ENCODE data around the gene LHPP.
"Not testable (repeated sequence)": the region's sequence is repeated elsewhere in the genome, so short reads cannot be mapped to it uniquely, and the experiment has no call there.

Gene LHPP

GRCh38 chr10:124461642-124462347, at the start of gene LHPP:
TSS of gene LHPP (plus strand) at chr10:124461823. CDS start at chr10:124461863, 40 bp downstream.
- H3K4me3 ChIP-seq: peak within 1 kb of the TSS; percentile 60 to 88 (median 70)
- peak within 1 kb of the TSS; percentile 36 to 94 (median 82) for H3K27ac ChIP-seq

DNA sequence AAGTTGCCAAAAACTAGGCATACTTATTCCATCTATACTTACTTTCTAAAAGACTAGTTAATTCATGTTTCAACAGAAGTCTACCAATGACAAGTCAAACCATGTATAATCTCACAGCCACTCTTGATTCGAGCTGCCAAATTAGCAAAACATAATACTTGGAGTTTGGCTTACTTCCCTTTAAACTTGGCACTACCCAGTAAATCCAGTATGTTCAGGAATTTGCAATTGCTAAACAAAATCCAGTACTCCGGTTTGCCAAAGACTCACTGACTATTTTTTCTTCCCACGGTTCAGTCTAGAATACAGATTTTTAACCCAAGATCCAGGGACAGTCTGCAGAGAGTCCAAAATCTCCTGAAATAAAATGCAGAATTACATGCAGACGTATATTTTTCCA, 47.5 kb upstream of the LHPP start:
- Histone ChIP-seq H3K27ac (no peak overlapping the region), H3K4me3 (no peak overlapping the region)

GRCh38 chr10:124415210-124415609, 46.4 kb upstream of the LHPP start:
- Histone ChIP-seq H3K4me3 (no peak overlapping the region), H3K27ac (peak overlapping the region in 1 of 21 experiments; percentile 20)

DNA sequence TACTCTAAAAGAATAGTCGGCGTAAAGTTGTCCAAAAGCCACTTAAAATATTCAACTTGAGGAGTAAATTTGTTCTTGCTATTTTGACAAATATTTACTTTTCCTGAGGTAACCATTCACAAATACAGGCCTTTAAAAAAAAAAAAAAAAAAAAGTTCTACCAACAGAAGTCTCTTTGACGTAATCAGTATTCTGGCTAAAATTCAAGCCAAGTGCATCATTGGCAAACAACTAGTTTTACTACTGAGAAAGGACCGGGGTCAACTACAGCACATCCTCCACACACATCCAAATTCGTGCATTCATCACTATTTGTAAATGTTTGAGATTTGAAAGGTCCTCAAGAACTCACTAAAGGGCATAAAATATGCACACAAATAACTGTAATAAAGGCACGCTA, 44.9 kb upstream of the LHPP start:
- Histone ChIP-seq H3K27ac (no peak overlapping the region), H3K4me3 (no peak overlapping the region)

- peak overlapping the region; percentile 67 to 99 (median 96) for H3K4me3 ChIP-seq
- peak overlapping the region; percentile 40 to 97 (median 88) for H3K27ac ChIP-seq
These were observed 43.5 kb upstream of the LHPP start for GRCh38 chr10:124417895-124418725.

DNA sequence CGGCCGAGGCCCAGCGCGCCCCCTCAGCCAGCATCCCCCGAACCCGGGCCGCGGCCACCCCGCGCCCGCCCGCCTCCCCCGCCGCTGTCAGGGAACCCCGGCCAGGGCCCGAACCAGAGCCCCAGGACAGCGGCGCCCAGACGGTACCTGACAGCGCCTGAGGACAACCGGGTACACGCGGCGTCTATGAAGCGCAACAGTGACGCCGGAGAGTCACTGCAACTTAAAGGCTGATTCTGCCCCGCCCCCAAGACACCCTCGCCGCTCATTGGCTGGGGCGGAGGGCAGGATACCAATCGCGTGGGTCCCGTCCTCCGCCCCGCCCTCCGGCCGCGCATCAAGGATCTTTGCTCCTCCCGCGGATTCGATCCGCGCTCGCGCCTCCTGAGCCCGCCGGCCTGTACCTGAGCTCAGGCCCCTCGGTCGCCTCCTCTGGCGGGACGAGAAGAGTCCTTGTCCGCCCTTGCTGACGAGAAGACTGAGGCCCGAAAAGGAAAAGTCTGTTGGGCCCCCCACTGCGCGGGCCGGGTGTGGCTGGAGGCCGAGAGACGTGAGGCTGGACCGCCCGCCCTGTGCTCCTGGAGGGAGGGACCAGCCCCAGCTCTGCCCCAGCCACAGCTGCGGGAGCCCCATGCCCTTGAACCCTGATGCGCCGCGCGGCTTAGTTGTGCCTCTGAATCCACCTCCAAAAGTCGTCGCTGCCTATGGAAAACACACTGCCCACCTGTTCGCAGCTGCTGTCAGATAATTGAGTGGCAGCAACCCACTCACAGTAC, 42.7 kb upstream of the LHPP start, which contains the start of gene OAT:
Gene OAT (minus strand): TSS at position 198 of the 776 bp plus-strand sequence. CDS start 6,752 bp downstream, outside the sequence.
- Histone ChIP-seq H3K27ac (peak within 1 kb of the TSS; percentile 40 to 97 (median 88)), H3K4me3 (peak within 1 kb of the TSS; percentile 67 to 99 (median 96))

GRCh38 chr10:124419635-124420034, 42.0 kb upstream of the LHPP start:
- no peak overlapping the region for H3K27ac ChIP-seq
- peak overlapping the region in 2 of 7 experiments; percentile 96 to 99 for H3K4me3 ChIP-seq

- Histone ChIP-seq H3K27ac (no peak overlapping the region), H3K4me3 (no peak overlapping the region)
These were observed 41.4 kb upstream of the LHPP start for GRCh38 chr10:124420254-124420653.

DNA sequence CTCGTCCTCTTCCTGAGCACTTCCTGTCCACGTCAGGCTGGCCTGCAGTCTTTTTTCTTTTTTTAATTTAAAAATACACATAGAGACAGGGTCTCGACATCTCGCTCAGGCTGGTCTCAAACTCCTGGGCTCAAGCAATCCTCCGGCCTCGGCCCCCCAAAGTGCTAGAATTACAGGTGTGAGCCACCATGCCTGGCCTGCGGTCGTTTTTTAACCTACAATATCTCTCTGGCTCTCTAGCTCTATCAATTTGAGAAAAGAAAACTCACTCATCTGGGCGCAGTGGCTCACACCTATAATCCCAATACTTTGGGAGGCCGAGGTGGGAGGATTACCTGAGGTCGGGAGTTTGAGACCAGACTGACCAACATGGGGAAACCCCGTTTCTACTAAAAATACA, 38.9 kb upstream of the LHPP start:
- H3K27ac ChIP-seq: no peak overlapping the region

GRCh38 chr10:124423813-124424212, 37.8 kb upstream of the LHPP start:
- no peak overlapping the region for H3K27ac ChIP-seq
- no peak overlapping the region for H3K4me3 ChIP-seq

More for the DNA sequence above, 38.9 kb upstream of the LHPP start:
- no peak overlapping the region for H3K4me3 ChIP-seq

DNA sequence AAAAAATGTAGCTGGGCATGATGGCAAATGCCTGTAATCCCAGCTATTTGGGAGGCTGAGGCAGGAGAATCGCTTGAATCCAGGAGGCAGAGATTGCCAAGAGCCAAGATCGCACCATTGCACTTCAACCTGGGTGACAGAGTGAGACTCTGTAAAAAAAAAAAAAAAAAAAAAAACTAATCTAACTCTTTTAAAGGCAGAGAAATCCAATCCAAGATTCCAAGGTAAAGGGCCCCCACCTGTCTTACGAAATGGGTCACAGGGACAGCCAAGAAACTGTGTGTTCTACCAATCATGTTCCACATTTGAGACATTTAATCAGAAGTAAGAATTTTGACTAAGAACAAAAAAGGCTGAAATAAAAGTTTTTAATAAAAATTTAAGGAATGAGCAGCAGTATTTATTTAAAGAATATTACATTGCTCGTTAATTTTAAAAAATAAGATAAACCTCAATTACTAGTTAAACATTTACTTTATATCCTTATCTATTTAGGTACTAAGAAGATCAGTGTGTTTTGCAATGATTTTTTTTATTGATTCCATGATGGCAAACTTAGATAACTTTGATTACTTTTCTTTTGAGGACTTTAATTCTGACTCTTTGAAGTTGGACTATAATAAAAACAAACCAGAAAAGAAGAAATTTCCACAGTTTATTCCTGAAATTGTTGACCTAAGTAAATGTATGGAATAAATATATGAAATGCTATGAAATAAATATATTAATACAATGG, 36.2 kb upstream of the LHPP start:
- Histone ChIP-seq H3K27ac (no peak overlapping the region), H3K4me3 (no peak overlapping the region)

DNA sequence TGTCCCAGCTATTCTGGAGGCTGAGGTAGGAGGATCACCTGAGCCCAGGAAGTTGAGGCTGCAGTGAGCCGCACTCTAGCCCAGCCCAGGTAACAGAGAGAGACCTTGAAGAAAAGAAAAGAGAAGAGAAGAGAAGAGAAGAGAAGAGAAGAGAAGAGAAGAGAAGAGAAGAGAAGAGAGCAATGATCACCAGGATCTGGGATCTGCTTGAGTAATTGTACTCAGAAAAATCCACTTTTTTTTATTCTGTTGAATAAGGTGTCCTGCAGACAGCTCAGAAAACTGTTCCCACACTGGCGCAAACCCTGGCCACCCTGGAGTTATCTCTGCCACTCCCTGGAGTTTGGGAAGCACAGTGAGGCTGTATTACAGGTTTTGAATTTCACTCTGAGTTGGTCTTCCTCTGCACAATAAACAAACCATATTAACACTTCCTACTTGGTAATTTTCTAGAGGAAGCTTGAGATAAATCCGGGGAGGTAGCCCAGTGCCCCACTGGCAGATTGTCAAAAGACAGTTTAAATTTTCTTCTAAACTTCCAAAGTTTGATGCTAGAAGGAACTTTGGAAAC, 33.3 kb upstream of the LHPP start:
- no peak overlapping the region for H3K4me3 ChIP-seq
- no peak overlapping the region for H3K27ac ChIP-seq

DNA sequence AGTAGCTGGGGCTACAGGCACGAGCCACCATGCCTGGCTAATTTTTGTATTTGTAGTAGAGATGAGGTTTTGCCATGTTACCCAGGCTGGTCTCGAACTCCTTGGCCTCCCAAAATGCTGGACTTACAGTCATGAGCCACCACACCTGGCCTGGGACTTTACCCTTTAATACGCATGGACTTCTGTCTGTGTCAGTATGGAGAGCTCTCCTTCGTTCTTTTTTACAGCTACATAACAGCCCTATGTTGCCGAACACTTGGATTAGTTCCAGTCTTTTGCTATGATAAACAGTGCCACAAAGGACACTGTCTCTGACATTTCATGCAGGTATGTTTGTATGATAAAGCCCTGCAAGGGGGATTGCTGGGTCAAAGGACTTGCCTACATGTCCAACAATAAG, 32.0 kb upstream of the LHPP start:
- Histone ChIP-seq H3K4me3 (no peak overlapping the region), H3K27ac (no peak overlapping the region)

DNA sequence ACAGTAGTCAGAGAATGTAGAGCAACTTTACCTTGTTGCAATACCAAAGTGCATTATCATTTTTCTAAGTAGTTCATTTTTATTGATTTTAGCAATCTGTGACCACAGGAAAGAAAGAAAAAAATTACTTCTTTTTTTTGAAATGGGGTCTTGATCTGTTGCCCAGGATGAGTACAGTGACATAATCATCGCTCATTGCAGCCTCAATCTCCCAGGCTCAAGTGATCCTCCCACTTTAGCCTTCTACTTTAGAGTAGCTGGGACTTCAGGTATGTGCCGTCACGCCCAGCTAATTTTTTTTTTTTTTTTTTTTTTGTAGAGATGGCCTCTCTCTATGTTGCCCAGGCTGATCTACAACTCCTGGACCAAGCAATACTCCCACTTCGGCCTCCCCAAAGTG, 31.5 kb upstream of the LHPP start:
- H3K4me3 ChIP-seq: no peak overlapping the region
- H3K27ac ChIP-seq: no peak overlapping the region

DNA sequence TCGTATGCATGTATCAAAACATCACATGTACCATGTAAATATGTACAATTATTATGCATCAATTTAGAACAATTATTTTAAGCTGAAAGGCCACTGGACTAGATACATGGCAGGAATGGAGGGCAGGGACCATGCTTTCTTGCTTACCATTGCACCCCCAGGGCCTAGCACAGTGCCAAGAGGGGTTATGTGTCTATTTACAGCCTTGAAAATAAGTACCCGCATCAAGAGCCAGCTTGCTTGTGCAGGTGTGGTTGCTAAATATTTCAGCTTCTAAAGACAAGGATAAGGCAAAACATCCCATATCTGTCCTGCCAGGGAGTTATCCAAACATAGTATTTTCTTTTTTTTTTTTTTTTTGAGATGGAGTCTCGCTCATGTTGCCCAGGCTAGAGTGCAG, 28.2 kb upstream of the LHPP start:
- no peak overlapping the region for H3K27ac ChIP-seq
- no peak overlapping the region for H3K4me3 ChIP-seq

DNA sequence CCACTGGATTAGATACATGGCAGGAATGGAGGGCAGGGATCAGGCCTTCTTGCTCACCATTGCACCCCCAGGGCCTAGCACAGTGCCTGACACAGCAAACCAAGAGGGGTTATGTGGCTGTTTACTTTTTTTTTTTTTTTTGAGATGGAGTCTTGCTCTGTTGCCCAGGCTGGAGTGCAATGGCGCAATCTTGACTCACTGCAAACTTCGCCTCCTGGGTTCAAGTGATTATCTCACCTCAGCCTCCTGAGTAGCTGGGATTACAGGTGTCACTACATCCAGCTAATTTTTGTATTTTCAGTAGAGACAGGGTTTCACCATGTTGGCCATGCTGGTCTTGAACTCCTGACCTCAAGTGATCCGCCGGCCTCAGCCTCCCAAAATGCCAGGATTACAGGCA, 25.9 kb upstream of the LHPP start:
- H3K4me3 ChIP-seq, H3K27ac ChIP-seq: not testable (repeated sequence)

DNA sequence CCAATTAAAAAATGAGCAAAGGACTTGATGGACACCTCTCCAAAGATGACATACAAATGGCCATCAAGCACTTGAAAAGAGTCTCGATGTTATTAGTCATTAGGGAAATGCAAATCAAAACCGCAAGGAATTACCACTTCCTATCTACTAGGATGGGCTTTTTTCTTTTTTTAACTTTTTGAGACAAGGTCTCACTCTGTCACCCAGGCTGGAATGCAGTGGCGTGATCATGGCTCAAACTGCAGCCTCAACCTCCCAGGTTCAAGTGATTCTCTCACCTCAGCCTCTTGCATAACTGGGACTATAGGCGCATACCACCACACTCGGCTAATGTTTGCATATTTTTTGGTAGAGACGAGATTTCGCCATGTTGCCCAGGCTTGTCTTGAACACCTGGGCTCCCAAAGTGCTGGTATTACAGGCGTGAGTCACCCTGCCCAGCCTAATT, 25.4 kb upstream of the LHPP start:
- Histone ChIP-seq H3K27ac (no peak overlapping the region), H3K4me3 (no peak overlapping the region)

DNA sequence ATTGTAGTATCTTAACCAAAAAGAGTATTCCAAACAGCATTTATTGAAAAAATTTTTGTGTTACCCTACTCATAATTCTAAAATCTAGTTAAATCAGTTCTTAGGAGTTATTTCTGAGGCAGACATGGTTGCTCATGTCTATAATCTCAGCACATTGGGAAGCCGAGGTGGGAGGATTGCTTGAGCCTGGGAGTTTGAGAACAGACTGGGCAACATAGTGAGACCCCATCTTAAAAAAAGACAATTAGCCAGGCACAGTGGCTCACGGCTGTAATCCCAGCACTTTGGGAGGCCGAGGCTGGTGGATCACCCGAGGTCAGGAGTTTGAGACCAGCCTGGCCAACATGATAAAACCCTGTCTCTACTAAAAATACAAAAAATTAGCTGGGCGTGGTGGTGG, 19.9 kb upstream of the LHPP start:
- H3K27ac ChIP-seq, H3K4me3 ChIP-seq: not testable (repeated sequence)

All from skin epidermis (tissue), 12 donors.